LNCaP clone FGC (cell line): Measurements from ENCODE around the gene MIPOL1.
A peak's percentile ranks its signal among the peaks of the same experiment; 100 is the strongest.

Experiments used
- DNase-seq: peaks from one replicate; pipeline ENCODE4 v3.0.0-alpha.2; 2011; ENCODE audit warnings: low read depth
- H3K4me3 ChIP-seq: 2 replicates; pipeline ENCODE4 v1.5.1; 2011; ENCODE audit warnings: mild to moderate bottlenecking, low read depth, low read length, control low read depth
- CTCF ChIP-seq: IDR thresholded peaks from 2 replicates; pipeline ENCODE4 v1.5.1; 2012; ENCODE audit warnings: mild to moderate bottlenecking; ENCODE audit not compliant: control insufficient read depth, insufficient read depth; ENCODE audit errors: extremely low read depth

Gene MIPOL1

DNA sequence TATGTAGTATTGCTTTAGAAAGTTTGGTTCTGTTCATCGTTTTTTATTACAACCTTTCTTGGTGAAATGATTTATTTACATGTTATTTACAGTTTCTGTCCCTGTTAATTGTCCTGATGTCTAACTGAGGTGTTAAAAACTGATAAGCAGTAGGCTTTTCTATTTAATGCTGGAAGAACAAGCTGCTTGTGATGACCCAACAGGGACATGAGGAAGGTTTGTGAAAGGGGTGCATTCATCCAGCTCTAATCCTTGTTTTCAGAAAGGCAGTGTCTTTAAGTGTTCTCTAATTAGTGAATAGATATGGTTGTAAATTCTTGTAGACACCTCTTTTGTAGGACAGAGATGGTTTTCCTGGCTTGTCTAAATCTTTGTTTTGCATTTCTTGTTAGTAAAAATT is 205.9 kb downstream of the MIPOL1 start:
- no peak overlapping the region for H3K4me3 ChIP-seq
- DNase-seq, result no peak
- no peak for TF ChIP-seq CTCF

GRCh38 chr14:37406095-37406494 is 208.4 kb downstream of the MIPOL1 start:
- TF ChIP-seq CTCF, result no peak
- no peak overlapping the region for H3K4me3 ChIP-seq
- no peak for DNase-seq

DNA sequence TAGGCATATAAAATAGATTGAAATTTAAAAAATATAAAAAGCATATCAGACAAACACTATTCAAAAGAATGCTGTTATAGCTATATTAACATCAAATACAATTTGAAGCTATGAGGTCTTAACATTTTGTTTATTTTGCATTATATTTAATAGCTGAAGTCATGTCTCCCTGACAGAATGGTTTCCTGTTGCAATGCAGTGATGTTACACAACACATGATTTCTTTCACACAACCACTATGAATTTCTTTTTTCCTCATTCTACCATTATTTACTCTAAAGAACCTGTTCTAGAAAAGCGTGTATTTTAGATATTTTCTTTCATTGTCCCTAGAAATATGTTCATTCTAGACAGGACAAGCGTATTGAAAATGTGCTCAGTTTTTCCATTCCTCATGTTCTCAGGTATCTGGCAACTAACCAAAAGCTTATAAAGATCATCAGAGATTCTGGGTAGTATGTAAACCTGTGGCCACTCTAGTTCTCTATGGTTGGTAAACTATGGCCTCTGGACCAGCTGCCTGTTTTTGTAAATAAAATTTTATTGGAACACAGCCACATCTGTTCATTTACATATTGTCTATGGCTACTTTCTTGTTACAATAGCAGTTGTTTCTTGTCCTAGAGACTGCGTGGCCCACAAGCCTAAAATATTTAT is 213.5 kb downstream of the MIPOL1 start:
- no peak for TF ChIP-seq CTCF
- no peak overlapping the region for H3K4me3 ChIP-seq
- peak; percentile 83 for DNase-seq

DNA sequence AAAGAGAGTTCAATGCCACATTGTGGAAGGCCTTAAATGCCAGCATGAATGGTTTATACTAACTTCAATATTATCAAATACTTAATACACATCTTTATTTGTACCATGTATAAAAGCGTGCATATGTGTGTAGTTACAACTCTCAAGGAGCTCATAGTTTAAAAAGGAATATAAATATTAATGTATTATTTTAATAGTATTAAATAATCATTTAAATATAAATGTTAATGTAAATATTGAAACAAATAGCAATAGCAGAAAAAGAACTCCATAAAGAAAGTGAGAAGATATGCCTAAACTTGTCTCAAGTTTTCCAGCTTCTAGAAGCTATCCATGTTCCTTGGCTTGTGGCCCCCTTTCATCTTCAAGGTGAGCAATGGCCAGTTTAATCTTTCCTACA is 215.3 kb downstream of the MIPOL1 start:
- DNase-seq, result no peak
- H3K4me3 ChIP-seq, result no peak overlapping the region
- no peak for TF ChIP-seq CTCF

DNA sequence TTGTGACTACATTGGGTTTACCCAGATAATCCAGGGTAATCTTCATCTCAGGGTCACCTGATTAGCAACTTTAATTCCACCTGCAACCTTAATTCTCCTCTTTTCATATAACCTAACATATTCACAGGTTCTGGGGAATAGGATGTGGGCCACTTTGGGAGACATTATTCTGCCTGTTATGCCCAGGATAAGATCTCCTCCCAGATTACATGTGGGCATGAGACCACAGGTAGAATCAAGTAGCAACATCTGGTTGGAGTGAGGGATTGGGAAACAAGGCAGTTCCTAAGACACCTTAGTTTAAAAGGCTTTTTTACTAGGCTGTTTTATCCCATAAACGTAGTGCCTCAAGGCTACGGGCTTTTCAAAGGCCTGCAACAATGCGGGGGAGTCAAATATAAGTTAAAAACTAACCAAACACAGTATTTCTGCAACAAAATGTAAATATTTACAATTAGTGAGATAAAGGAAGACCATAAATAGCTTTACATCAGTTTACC is 215.8 kb downstream of the MIPOL1 start:
- peak; percentile 96 for DNase-seq
- no peak for TF ChIP-seq CTCF
- H3K4me3 ChIP-seq, result no peak overlapping the region

- TF ChIP-seq CTCF, result no peak
- DNase-seq, result no peak
- no peak overlapping the region for H3K4me3 ChIP-seq
Observed at GRCh38 chr14:37416264-37416663, 218.5 kb downstream of the MIPOL1 start.

- DNase-seq, result no peak
- H3K4me3 ChIP-seq, result no peak overlapping the region
- TF ChIP-seq CTCF, result no peak
Observed at GRCh38 chr14:37417151-37417550, 219.4 kb downstream of the MIPOL1 start.
